NOMO-1 treated with dmso at 0.1 percent for 144 hours (cell line): ENCODE measurements around the gene ARHGAP15.

Experiments
- DNase-seq: peaks from one replicate; lab custom pipeline; 2025; ENCODE audit not compliant: unreplicated experiment; lab: John Stamatoyannopoulos, UW

ARHGAP15 gene

DNA sequence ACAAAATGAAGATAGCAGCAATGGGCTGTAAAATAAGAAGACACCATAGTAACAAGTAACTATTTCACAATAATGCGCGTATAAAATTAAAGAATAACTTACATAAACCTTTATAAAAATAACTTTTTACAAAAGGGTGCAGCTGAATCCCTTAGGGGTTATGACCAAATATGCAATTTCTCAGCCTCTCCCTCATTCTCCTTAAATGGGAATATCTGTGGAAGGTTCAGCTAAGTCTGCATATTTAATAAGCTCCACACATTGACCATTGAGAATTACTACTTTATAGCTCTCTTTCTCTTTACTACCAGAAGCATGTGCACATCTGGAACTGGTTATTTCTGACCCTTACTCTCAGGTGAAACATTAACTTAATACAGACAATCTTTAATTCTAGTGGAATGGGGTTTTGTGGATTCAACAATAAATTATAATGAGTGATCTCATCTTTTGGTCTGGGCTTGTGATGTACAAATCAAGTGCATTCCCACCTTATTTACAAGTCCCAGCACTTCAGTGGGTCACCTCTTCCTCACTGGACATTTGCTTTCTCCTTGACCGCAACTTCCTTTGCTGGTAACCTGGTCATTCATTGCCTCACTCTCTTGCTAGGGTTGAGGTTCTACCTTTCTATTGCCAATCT lies 15.7 kb downstream of the ARHGAP15 start:
- no peak for DNase-seq

- no peak for DNase-seq
Measured at GRCh38 chr2:143146366-143146765, 17.1 kb downstream of the ARHGAP15 start.

DNA sequence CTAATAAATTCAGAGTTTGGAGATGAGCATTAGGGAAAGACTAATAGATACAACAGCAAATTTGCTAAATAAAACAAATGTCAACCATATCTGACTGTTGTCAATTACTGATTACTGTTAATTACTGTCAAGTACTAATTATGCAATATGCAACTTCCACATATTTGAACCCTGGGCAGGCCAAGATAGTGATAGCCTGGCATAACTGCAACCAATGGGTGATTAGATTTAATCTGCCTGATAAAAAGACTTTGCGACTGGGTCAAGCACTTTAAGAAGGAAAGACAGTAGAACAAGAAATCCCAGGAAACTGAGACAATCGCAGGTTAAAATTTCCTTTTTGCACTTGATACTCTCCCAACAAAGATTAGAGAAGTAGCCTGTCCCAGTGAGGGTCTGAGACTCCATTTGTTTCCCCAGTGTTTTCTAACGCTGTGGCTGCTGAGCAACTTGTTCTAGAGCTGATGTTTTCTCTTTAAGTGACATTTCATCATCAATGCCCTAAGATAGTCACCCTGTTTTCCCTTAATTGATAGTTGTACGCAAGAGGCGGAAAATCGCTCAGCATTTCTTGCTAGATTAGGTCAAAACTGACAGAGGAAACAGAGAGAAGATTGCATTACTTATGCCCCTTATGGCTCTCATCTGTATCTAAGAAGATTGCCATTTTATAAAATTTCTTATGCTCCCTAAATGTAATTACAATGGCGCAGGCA lies 17.8 kb downstream of the ARHGAP15 start:
- DNase-seq = no peak

DNA sequence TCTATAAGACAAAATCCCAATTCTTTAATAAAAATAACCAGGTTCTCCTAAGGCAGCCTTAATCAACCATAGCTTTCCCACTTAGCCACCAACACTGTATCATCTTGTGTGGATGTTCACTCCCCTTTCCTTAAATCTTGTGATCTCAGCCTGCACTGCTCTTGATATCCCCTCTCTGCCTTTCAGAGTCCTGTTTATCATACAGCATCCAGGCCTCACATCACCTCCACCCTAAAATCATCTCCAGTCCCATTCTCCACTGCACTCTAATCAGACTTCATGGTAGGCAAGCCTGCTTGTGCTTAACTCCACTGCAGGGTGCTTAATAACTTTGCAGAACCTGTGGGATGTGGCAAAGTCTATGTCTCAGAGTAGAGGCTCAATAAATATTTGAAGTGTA lies 18.8 kb downstream of the ARHGAP15 start:
- DNase-seq = no peak

DNA sequence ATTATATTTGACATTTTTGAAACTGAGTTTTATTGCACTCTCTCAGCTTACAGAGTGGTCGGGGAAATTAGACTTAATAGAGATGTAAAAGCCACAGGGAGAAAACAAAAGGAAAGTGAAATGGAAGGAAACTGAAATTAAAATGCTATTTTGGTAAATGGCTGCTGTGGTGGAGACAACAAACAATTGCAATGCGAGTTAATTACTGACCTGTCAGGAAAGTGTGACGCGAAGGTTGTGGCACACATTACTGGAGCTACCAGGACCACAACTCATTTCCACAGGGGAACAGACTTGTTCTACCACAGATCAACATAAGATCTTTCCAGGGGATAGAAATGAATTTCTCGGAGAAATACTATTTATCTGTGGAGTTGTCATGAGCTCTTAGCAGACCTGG lies 19.5 kb downstream of the ARHGAP15 start:
- no peak for DNase-seq

- DNase-seq = peak; percentile 52
Measured at GRCh38 chr2:143150287-143150686, 21.1 kb downstream of the ARHGAP15 start.

DNA sequence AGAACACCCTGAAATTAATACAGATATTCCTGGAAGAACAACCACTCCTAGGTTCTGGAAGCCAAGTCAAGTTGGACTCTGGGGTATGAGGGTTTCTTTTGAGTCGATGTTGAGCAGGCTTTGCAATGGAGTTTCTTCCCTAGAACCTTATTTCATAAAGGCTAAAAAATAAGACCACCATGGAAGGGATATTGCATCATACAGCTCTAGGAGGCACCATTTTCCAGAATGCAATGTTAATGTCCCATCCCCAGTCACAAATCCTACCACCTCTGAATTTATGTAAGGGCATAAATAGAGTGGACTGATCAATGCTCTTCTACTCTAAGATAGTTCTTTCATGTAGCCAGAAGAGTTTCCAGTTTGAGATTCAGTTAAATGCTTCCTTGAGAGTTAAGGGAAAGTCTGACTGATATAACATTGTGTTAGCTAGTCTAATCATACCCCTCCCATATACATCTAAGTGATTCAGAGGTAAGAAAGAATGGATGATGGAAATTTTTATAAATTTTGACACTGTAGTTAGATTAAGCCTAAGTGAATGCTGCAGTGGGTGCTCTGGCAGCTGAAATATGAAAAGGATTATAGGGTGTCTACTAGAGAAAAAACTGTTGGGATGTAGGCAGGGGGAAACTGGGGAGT lies 22.0 kb downstream of the ARHGAP15 start:
- DNase-seq = no peak

DNA sequence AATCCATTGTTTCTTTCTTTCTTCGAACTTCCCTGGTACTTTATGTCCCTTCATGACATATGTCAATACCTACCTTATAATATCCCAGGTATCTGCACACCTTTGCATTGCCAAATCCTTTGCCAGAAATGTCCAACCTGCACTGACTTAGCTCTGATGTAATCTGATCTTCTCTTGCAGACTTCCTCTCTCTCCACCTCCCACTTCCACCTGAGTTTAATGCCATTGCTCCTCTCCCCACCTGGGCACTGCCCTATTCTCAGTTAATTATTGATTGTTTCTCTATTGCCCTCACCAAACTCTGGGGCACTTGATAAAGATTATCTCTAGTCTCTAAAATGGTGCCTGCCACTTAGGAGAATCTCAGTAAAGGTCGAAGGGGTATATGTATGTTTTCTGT lies 23.0 kb downstream of the ARHGAP15 start:
- no peak for DNase-seq

GRCh38 chr2:143152637-143153036 lies 23.4 kb downstream of the ARHGAP15 start:
- no peak for DNase-seq

DNA sequence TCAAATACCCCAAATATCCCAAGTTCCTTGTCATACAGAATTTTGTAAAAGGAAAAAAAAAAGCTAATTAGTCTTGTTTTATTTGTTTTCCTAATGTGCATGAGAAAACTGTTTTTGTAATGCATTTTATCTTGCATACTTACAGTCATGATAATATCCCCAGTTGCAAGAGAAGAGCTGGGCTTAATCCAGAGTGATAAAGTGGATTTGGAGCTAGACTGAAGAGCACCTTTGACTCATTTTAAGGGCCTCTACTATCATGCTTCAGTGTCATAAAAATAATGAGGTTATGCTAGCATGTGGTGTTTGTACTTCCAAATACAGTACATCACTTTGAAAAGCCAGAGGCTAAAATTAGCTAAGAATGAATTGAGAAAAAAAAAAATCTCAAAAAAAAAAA lies 26.4 kb downstream of the ARHGAP15 start:
- no peak for DNase-seq

GRCh38 chr2:143157001-143157400 lies 27.8 kb downstream of the ARHGAP15 start:
- DNase-seq = no peak

DNA sequence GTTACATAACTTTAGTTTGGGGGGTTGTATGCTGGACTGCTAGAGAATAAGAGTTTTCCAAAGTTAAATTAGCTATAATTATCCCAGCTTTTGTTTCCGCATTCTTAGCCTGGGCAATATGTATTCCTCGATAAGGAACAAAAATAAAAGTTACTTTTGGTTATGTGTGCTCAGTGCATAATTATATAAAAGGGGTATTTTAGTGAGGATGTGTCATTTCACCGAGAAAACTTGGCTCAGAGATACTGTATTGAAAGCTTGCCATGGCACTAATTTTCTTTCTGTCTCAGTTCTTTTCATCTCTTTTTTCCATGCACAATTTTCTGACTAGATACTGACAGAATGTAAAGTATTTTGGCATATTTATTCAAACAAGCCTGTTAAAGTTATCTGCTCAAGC lies 28.2 kb downstream of the ARHGAP15 start:
- DNase-seq = no peak

- no peak for DNase-seq
Measured at GRCh38 chr2:143158098-143158497, 28.9 kb downstream of the ARHGAP15 start.

DNA sequence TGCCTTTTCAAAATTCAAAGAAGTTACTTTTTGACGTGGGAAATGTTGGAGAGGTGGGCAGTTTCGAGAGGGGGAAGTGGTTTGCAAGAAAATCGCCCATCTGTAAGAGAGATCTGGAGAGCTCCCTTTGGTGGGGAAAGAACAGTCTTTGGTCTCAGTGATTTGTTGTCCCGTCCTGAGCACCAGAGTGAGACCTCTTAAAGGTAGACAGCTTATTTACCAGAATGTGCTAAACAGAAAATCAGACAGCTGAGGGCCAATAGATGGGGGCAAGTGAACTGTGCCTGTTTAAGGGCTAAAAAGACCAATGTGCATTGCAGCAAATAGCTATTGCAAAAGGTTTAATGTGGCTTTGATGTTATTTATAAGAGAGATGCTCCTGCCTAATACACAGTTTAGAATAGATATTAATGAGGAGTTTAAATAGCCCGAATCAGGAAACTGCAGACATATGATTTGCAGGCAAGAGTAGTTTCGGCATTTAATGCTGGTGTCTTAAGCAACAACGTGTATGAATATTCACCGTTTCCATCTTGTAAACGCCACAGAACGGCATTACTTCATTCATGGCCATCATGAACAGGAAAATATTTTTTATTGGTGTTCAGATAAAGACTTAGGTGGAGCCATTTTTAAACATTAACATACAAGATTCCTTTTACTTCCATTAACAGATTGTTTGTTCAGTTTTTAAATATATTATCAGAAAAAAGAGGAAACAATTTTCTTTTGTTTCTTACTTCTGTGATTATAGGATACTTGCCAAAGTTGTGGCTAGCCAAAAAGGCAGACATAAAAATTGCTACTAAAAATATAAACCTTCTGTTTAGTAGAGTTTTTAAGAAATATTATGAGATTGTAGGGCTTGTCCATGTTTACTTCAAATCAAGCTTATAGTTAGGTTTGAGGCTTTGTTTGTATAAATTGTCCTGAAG lies 29.6 kb downstream of the ARHGAP15 start:
- DNase-seq = no peak

DNA sequence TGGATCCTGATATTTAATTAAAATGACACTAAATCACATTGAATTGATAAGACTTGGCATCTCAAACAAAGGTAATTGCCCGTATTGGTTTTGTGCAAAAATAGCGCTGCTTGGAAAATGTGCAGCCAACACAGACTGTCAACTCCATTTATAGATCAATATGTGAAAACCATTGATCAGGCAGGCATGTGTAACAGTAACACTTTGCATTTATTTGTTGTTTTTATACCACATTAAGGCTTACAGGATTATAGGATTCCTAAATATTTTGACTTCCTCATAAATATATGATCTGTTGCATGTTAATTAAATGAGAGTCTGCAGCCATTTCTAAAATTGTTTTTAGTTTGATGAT lies 30.2 kb downstream of the ARHGAP15 start:
- DNase-seq = no peak

DNA sequence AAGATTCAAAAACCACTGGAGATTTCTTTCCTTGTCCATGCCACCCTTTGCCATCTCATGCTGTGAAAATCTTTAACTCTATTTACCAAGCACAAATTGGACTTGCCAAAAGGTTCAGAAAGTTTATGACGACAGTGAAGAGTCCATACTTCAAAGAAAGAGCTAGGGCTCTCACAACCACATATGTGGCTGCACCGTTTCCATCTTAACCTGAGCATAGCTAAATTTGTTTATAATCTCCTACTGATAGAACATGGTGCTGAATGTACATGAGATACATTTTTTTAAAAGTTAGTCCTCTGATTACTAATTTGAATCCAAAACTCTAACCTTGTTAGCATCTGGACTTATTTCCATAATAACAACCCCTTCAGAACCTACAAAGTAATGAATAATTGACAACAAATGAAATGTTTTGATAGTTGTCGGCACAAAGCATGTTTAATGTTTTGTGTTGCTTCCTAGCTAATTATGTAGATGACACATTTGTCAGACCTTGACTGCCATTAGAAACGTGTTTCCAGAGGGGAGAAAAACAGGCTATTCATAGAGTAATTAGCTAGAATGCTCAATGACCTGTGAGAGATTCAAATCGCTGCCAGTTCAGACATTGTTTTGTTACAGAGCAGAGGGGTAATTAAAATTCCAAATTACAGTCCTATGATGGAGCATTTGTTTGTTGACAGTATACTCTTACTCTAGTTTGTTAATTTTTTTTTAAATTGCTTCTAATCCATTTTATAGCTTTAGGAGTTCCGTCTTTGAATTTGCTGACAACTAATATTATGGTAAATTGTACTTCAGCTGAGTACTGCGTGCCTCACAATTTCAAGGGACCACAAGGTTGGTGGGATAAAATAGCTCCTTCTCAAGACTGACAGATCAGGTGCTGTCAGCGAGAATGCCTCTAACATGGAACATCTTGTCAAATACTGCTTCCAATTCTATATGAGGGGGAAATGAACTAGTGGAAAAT lies 31.8 kb downstream of the ARHGAP15 start:
- no peak for DNase-seq

- no peak for DNase-seq
Measured at GRCh38 chr2:143162123-143162837, 33.1 kb downstream of the ARHGAP15 start.

- DNase-seq = no peak
Measured at GRCh38 chr2:143162997-143163396, 33.8 kb downstream of the ARHGAP15 start.

DNA sequence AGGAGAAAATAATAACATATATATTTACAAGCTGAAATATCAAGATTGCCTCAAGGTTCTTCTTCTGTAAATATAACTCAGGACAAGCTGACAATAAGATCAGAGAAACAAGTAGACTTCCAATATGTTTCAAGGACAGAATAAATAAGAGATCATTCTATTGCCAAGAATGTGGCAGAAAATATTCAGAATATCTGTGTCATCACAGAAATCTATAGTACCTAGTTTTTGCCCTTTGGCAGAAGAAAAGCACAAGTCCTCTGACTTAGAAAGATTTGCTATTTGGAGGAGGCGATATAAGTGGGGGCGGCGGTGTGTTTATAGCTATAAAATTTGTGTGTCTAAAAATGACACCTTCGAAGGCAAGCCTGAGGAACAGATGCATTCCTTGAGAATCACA lies 34.3 kb downstream of the ARHGAP15 start:
- DNase-seq = no peak

DNA sequence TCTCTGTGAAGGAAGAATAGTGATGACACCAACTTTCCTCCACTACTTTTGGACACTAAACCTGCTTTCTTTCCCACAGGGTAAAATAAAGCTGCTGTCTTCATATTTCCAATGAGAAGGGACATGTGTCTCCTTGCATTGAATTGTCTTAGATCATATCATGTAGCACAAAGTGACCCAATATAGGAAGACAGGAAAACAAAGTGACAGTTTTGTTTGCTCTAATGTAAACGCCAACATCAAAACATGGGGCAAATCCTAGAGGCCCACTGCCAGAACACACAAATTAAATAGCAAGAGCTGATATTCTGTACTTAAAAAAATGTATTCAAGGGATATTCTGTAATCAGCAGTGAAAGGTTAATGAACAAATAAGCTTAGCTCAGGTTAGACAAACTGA lies 36.1 kb downstream of the ARHGAP15 start:
- no peak for DNase-seq
